HG03442 (cell line): ENCODE data around the gene GRID2.

Experiments used
- ATAC-seq: cut with Tn5 transposase; IDR thresholded peaks from one replicate; pipeline ENCODE4 v1.9.1; 2021; ENCODE audit warnings: mild to moderate bottlenecking, moderate library complexity; ENCODE audit not compliant: unreplicated experiment

GRID2 gene

GRCh38 chr4:93466446-93466845 is 1162.7 kb downstream of the GRID2 start:
- no peak for ATAC-seq

- ATAC-seq = no peak
These were observed 1163.9 kb downstream of the GRID2 start for GRCh38 chr4:93467484-93468155.

GRCh38 chr4:93469560-93469959 is 1165.8 kb downstream of the GRID2 start:
- no peak for ATAC-seq

- no peak for ATAC-seq
These were observed 1172.0 kb downstream of the GRID2 start for GRCh38 chr4:93475730-93476129.

- no peak for ATAC-seq
These were observed 1175.0 kb downstream of the GRID2 start for GRCh38 chr4:93478805-93479204.

- no peak for ATAC-seq
These were observed 1176.7 kb downstream of the GRID2 start for GRCh38 chr4:93480452-93480851.

GRCh38 chr4:93495346-93495745 is 1191.6 kb downstream of the GRID2 start:
- no peak for ATAC-seq

- ATAC-seq = no peak
These were observed 1197.5 kb downstream of the GRID2 start for GRCh38 chr4:93501244-93501643.

- no peak for ATAC-seq
These were observed 1198.2 kb downstream of the GRID2 start for GRCh38 chr4:93501946-93502345.

GRCh38 chr4:93502991-93503390 is 1199.2 kb downstream of the GRID2 start:
- ATAC-seq = no peak

GRCh38 chr4:93513851-93514250 is 1210.1 kb downstream of the GRID2 start:
- no peak for ATAC-seq

- no peak for ATAC-seq
These were observed 1211.4 kb downstream of the GRID2 start for GRCh38 chr4:93515208-93515607.

GRCh38 chr4:93529692-93530372 is 1226.1 kb downstream of the GRID2 start:
- ATAC-seq = no peak

- ATAC-seq = no peak
These were observed 1228.5 kb downstream of the GRID2 start for GRCh38 chr4:93532234-93532633.

GRCh38 chr4:93540562-93540961 is 1236.8 kb downstream of the GRID2 start:
- no peak for ATAC-seq

GRCh38 chr4:93561842-93562241 is 1258.1 kb downstream of the GRID2 start:
- ATAC-seq = no peak

- no peak for ATAC-seq
These were observed 1265.0 kb downstream of the GRID2 start for GRCh38 chr4:93568758-93569157.

GRCh38 chr4:93573285-93573684 is 1269.5 kb downstream of the GRID2 start:
- no peak for ATAC-seq

GRCh38 chr4:93578942-93579341 is 1275.2 kb downstream of the GRID2 start:
- no peak for ATAC-seq

GRCh38 chr4:93605163-93605562 is 1301.4 kb downstream of the GRID2 start:
- no peak for ATAC-seq

GRCh38 chr4:93617606-93618005 is 1313.8 kb downstream of the GRID2 start:
- no peak for ATAC-seq

GRCh38 chr4:93633721-93634120 is 1330.0 kb downstream of the GRID2 start:
- ATAC-seq = no peak

GRCh38 chr4:93635943-93636342 is 1332.2 kb downstream of the GRID2 start:
- no peak for ATAC-seq
